Measurements from ENCODE around the gene IQGAP2. TPM values are rescaled to one million over a fixed set of nuclear protein-coding genes. Genes with fewer than 3 reads are reported as not detected.

Gene IQGAP2
- total RNA-seq, 1 experiment from 2014 or later, result 1.5 TPM

- no peaks in the 10 kb centered on the region for H3K27me3 Mint-ChIP-seq (ENCODE audit: insufficient read depth, unreplicated experiment)
- TF ChIP-seq CTCF (IDR thresholded peaks at IDR 0.05; ENCODE audit: unreplicated experiment), result no peak
- CTCF ChIA-PET, result no interaction called here
- no peak overlapping the region for H3K4me3 Mint-ChIP-seq (ENCODE audit: unreplicated experiment)
- no peak overlapping the region for H3K27ac Mint-ChIP-seq (ENCODE audit: low read depth, unreplicated experiment)
- no peaks in the 10 kb centered on the region for H3K9me3 Mint-ChIP-seq (ENCODE audit: unreplicated experiment)
- intact Hi-C loops (cut with micrococcal nuclease), result no loop called here
- peaks cover 8% of the 10 kb centered on the region for H3K4me1 Mint-ChIP-seq (ENCODE audit: insufficient read depth, unreplicated experiment)
- POLR2A ChIA-PET, result no interaction called here
- BruUV-seq (replicated peaks), result no TSS peak
- DNase-seq (ENCODE audit: unreplicated experiment), result no peak
- no peaks in the 10 kb centered on the region for H3K36me3 Mint-ChIP-seq (ENCODE audit: insufficient read depth, unreplicated experiment)
Observed at GRCh38 chr5:76527685-76528161, 124.6 kb downstream of the IQGAP2 start.

- Mint-ChIP-seq H3K9me3 (ENCODE audit: unreplicated experiment) (no peaks in the 10 kb centered on the region), H3K36me3 (ENCODE audit: insufficient read depth, unreplicated experiment) (no peaks in the 10 kb centered on the region), H3K4me3 (ENCODE audit: unreplicated experiment) (no peak overlapping the region), H3K4me1 (ENCODE audit: insufficient read depth, unreplicated experiment) (peaks cover 8% of the 10 kb centered on the region), H3K27ac (ENCODE audit: low read depth, unreplicated experiment) (no peak overlapping the region), H3K27me3 (ENCODE audit: insufficient read depth, unreplicated experiment) (no peaks in the 10 kb centered on the region)
- intact Hi-C loops (cut with micrococcal nuclease), result no loop called here
- POLR2A ChIA-PET, result no interaction called here
- no peak for TF ChIP-seq CTCF (IDR thresholded peaks at IDR 0.05; ENCODE audit: unreplicated experiment)
- BruUV-seq (replicated peaks), result no TSS peak
- no peak for DNase-seq (ENCODE audit: unreplicated experiment)
- CTCF ChIA-PET, result interaction anchor here (1.0 kb wide), 1 partner anchor 14 kb away, joined by 5 read pairs; no protein-coding TSS in a partner anchor
Observed at GRCh38 chr5:76528547-76529331, 125.7 kb downstream of the IQGAP2 start.

- POLR2A ChIA-PET, result no interaction called here
Observed at GRCh38 chr5:76529464-76530344, 126.6 kb downstream of the IQGAP2 start.

More at GRCh38 chr5:76529464-76530344, 126.6 kb downstream of the IQGAP2 start:
- peaks cover 8% of the 10 kb centered on the region for H3K4me1 Mint-ChIP-seq (ENCODE audit: insufficient read depth, unreplicated experiment)
- no peak for TF ChIP-seq CTCF (IDR thresholded peaks at IDR 0.05; ENCODE audit: unreplicated experiment)
- no peaks in the 10 kb centered on the region for H3K36me3 Mint-ChIP-seq (ENCODE audit: insufficient read depth, unreplicated experiment)
- intact Hi-C loops (cut with micrococcal nuclease), result no loop called here
- H3K27me3 Mint-ChIP-seq (ENCODE audit: insufficient read depth, unreplicated experiment), result no peaks in the 10 kb centered on the region
- no peaks in the 10 kb centered on the region for H3K9me3 Mint-ChIP-seq (ENCODE audit: unreplicated experiment)
- no peak overlapping the region for H3K27ac Mint-ChIP-seq (ENCODE audit: low read depth, unreplicated experiment)
- BruUV-seq (replicated peaks), result no TSS peak
- DNase-seq (ENCODE audit: unreplicated experiment), result no peak
- no peak overlapping the region for H3K4me3 Mint-ChIP-seq (ENCODE audit: unreplicated experiment)
- CTCF ChIA-PET, result interaction anchor here (1.0 kb wide), 1 partner anchor 13 kb away, joined by 5 read pairs; no protein-coding TSS in a partner anchor
